ENCODE data around the gene MPLKIP.
"Not testable (repeated sequence)": the region's sequence is repeated elsewhere in the genome, so short reads cannot be mapped to it uniquely, and the experiment has no call there.

The MPLKIP gene

GRCh38 chr7:40133561-40134427 lies 628 bp downstream of the MPLKIP start:
- DNase-seq (ENCODE audit: low read depth) = no peak

GRCh38 chr7:40122940-40123254 lies 11.5 kb downstream of the MPLKIP start:
- no peak for DNase-seq (ENCODE audit: low read depth)

GRCh38 chr7:40122100-40122939 lies 12.1 kb downstream of the MPLKIP start:
- DNase-seq (ENCODE audit: low read depth) = not testable (repeated sequence)

GRCh38 chr7:40120020-40120419 lies 14.4 kb downstream of the MPLKIP start:
- DNase-seq (ENCODE audit: low read depth) = no peak

GRCh38 chr7:40118201-40118600 lies 16.2 kb downstream of the MPLKIP start:
- not testable (repeated sequence) for DNase-seq (ENCODE audit: low read depth)

GRCh38 chr7:40117199-40117598 lies 17.2 kb downstream of the MPLKIP start:
- not testable (repeated sequence) for DNase-seq (ENCODE audit: low read depth)

- no peak for DNase-seq (ENCODE audit: low read depth)
Measured at GRCh38 chr7:40115936-40116335, 18.5 kb downstream of the MPLKIP start.

GRCh38 chr7:40105879-40106473 lies 28.4 kb downstream of the MPLKIP start:
- no peak for DNase-seq (ENCODE audit: low read depth)

- no peak for DNase-seq (ENCODE audit: low read depth)
Measured at GRCh38 chr7:40102897-40103296, 31.5 kb downstream of the MPLKIP start.

GRCh38 chr7:40101201-40101600 lies 33.2 kb downstream of the MPLKIP start:
- no peak for DNase-seq (ENCODE audit: low read depth)

GRCh38 chr7:40099837-40100236 lies 34.6 kb downstream of the MPLKIP start:
- DNase-seq (ENCODE audit: low read depth) = no peak

GRCh38 chr7:40098810-40099209 lies 35.6 kb downstream of the MPLKIP start:
- no peak for DNase-seq (ENCODE audit: low read depth)

GRCh38 chr7:40097728-40098127 lies 36.7 kb downstream of the MPLKIP start:
- DNase-seq (ENCODE audit: low read depth) = no peak

- no peak for DNase-seq (ENCODE audit: low read depth)
Measured at GRCh38 chr7:40095695-40096327, 38.6 kb downstream of the MPLKIP start.

- no peak for DNase-seq (ENCODE audit: low read depth)
Measured at GRCh38 chr7:40095230-40095629, 39.2 kb downstream of the MPLKIP start.

- no peak for DNase-seq (ENCODE audit: low read depth)
Measured at GRCh38 chr7:40093631-40094350, 40.6 kb downstream of the MPLKIP start.

- no peak for DNase-seq (ENCODE audit: low read depth)
Measured at GRCh38 chr7:40092182-40092581, 42.2 kb downstream of the MPLKIP start.

GRCh38 chr7:40077849-40078248 lies 56.6 kb downstream of the MPLKIP start:
- no peak for DNase-seq (ENCODE audit: low read depth)

Data from HS-5 (cell line).